Activated naive CD4-positive, alpha-beta T cell treated with anti-CD3 and anti-CD28 coated beads for 36 hours (primary cell): ENCODE results near the gene EIF4E2. TPM values are rescaled to one million over a fixed set of nuclear protein-coding genes. Genes with fewer than 3 reads are reported as not detected.

Experiments
- CTCF ChIA-PET: fragments of 350-600 bp; sonication (Branson Sonifier 250); formaldehyde crosslinking; loops from one replicate; lab custom pipeline; 2021; ENCODE audit warnings: antibody characterized with exemption; lab: Charles Lee
- DNase-seq: peaks from one replicate; pipeline ENCODE4 v3.0.0-alpha.2; 2020
- H3K27ac Mint-ChIP-seq: one replicate; pipeline ENCODE4 v1.8.0; 2021; ENCODE audit warnings: mild to moderate bottlenecking, mixed read lengths
- H3K27me3 Mint-ChIP-seq: one replicate; pipeline ENCODE4 v1.8.0; 2021; ENCODE audit warnings: low read depth, mixed read lengths
- H3K36me3 Mint-ChIP-seq: one replicate; pipeline ENCODE4 v1.8.0; 2021; ENCODE audit warnings: low read depth, mixed read lengths
- H3K4me1 Mint-ChIP-seq: one replicate; pipeline ENCODE4 v1.8.0; 2021; ENCODE audit warnings: low read depth, mixed read lengths
- H3K4me3 Mint-ChIP-seq: one replicate; pipeline ENCODE4 v1.8.0; 2021; ENCODE audit warnings: mild to moderate bottlenecking, moderate library complexity, mixed read lengths
- H3K9me3 Mint-ChIP-seq: one replicate; pipeline ENCODE4 v1.8.0; 2021; ENCODE audit warnings: mixed read lengths
- intact Hi-C: fragments of 100-400 bp; cut with micrococcal nuclease; formaldehyde crosslinking; loops from one replicate; pipeline ENCODE4 v1.15.1; 2023
- total RNA-seq, 2 experiments: library from RNA; stranded (reverse); gene quantifications; one replicate each; pipeline ENCODE4 v1.2.3, GENCODE V29; 2021

EIF4E2 gene
- total RNA-seq, 2 experiments from 2014 or later: 46.6 to 54.1 TPM

DNA sequence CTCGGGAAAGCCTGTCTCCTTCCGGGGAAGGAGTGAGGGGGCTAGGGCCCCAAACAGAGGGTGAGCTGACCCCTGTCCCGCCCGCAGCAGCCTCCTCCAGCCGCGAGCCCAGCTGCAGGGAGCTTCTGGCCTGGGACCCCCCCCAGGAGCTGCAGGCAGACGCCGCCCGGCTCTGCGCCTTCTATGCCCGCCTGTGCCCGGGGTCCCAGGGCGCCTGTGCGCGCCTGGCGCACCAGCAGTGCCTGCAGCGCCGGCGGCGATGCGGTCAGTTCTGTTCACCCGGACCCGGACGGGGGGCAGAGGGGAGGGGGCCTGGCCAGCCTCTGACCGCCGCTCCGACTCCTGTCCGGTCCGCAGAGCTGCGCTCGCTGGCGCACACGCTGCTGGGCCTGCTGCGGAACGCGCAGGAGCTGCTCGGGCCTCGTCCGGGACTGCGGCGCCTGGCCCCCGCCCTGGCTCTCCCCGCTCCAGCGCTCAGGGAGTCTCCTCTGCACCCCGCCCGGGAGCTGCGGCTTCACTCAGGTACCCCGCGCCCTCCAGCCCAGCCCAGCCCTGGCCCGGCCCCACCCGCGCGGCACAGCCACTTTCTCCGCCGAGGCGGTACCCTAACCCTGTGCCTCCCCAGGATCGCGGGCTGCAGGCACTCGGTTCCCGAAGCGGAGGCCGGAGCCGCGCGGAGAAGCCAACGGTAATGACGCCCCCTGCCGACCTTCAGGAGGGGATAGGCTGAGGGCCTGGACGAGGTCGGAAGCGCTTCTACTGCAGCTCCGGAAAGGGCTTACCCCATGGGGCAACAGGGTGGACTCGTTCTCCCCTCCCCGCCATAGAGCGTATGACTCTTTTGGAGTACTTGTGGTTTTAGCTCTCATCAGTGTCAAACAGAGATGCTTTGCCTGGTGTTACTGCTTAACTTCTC lies 26.5 kb upstream of the EIF4E2 start:
- peak; percentile 53 for DNase-seq
- Mint-ChIP-seq H3K36me3 (no peaks in the 10 kb centered on the region), H3K4me3 (no peak overlapping the region), H3K27me3 (peaks cover 46% of the 10 kb centered on the region), H3K27ac (no peak overlapping the region), H3K4me1 (peaks cover 20% of the 10 kb centered on the region), H3K9me3 (no peaks in the 10 kb centered on the region)
- CTCF ChIA-PET: interaction anchor here (0.6 to 5.5 kb wide), 6 partner anchors 7 to 132 kb away, joined by 3 to 27 read pairs (median 3); no protein-coding TSS in a partner anchor
- intact Hi-C loops: loop anchor here (10.0 kb wide), 2 partner anchors 179 to 599 kb away; partner anchors contain the start of gene NPPC

- Mint-ChIP-seq H3K9me3 (no peaks in the 10 kb centered on the region), H3K4me3 (no peak overlapping the region), H3K27me3 (peaks cover 47% of the 10 kb centered on the region), H3K4me1 (peaks cover 21% of the 10 kb centered on the region), H3K36me3 (no peaks in the 10 kb centered on the region), H3K27ac (no peak overlapping the region)
- CTCF ChIA-PET: interaction anchor here (1.3 to 5.5 kb wide), 2 partner anchors 78 to 81 kb away, joined by 3 to 27 read pairs; no protein-coding TSS in a partner anchor
- intact Hi-C loops: loop anchor here (10.0 kb wide), 2 partner anchors 180 to 600 kb away; partner anchors contain the start of gene NPPC
- no peak for DNase-seq
Measured at GRCh38 chr2:232524771-232525170, 25.7 kb upstream of the EIF4E2 start.

- intact Hi-C loops: loop anchor here (10.0 kb wide), 2 partner anchors 180 to 600 kb away; partner anchors contain the start of gene NPPC
- peaks cover 46% of the 10 kb centered on the region for H3K27me3 Mint-ChIP-seq
Measured at GRCh38 chr2:232525199-232525598, 25.3 kb upstream of the EIF4E2 start.

DNA sequence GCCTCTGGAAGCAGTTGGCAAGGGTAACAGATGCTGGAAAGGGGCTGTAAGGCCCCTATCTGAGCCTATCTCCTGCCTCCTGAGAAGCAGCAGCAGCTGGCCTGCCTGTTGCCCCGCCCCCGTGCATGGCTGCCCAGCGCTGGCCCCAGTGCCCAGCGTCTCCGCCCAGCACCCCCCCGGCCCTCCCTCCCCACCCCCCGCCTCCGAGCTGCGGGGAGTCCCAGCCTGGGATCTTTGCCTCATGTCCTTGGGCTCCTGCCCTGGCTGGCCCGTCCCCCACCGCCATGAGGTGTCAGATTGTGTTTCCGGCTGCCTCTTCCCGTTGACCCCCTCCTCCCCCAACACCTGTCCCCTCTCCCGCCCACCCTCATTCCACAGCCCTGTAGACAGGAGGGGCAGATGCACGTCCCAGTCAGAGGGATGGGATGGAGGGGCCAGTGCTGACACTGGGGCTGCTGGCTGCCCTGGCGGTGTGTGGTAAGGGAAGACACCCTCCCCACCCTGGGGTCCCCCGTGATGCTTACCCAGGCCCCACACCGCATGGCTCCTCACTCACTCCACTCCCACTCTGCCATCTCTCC lies 24.6 kb upstream of the EIF4E2 start, which contains the start of gene CHRND:
TSS of gene CHRND (plus strand) at position 370 of the 581 bp plus-strand sequence. CDS start at position 426, 56 bp downstream.
- Mint-ChIP-seq H3K36me3 (no peaks in the 10 kb centered on the region), H3K27ac (no peak within 1 kb of the TSS), H3K27me3 (peaks cover 42% of the 10 kb centered on the region), H3K9me3 (no peaks in the 10 kb centered on the region), H3K4me3 (no peak within 1 kb of the TSS), H3K4me1 (peaks cover 21% of the 10 kb centered on the region)
- DNase-seq: no peak
- intact Hi-C loops: loop anchor here (10.0 kb wide), 2 partner anchors 181 to 601 kb away; partner anchors contain the start of gene NPPC
- CTCF ChIA-PET: interaction anchor here (1.1 kb wide), 1 partner anchor 87 kb away, joined by 5 read pairs; no protein-coding TSS in a partner anchor

More at GRCh38 chr2:232525199-232525598, 25.3 kb upstream of the EIF4E2 start:
- CTCF ChIA-PET: no interaction called here
- H3K4me3 Mint-ChIP-seq: no peak overlapping the region
- H3K36me3 Mint-ChIP-seq: no peaks in the 10 kb centered on the region
- no peak for DNase-seq
- peaks cover 21% of the 10 kb centered on the region for H3K4me1 Mint-ChIP-seq
- H3K9me3 Mint-ChIP-seq: no peaks in the 10 kb centered on the region
- H3K27ac Mint-ChIP-seq: no peak overlapping the region

- intact Hi-C loops: loop anchor here (10.0 kb wide), 2 partner anchors 182 to 602 kb away; partner anchors contain the start of gene NPPC
- Mint-ChIP-seq H3K9me3 (no peaks in the 10 kb centered on the region), H3K27ac (no peak overlapping the region), H3K27me3 (peaks cover 38% of the 10 kb centered on the region), H3K36me3 (no peaks in the 10 kb centered on the region), H3K4me1 (peaks cover 20% of the 10 kb centered on the region), H3K4me3 (no peak overlapping the region)
- CTCF ChIA-PET: interaction anchor here (1.1 kb wide), 1 partner anchor 87 kb away, joined by 5 read pairs; no protein-coding TSS in a partner anchor
- DNase-seq: no peak
Measured at GRCh38 chr2:232526372-232526941, 24.0 kb upstream of the EIF4E2 start.

DNA sequence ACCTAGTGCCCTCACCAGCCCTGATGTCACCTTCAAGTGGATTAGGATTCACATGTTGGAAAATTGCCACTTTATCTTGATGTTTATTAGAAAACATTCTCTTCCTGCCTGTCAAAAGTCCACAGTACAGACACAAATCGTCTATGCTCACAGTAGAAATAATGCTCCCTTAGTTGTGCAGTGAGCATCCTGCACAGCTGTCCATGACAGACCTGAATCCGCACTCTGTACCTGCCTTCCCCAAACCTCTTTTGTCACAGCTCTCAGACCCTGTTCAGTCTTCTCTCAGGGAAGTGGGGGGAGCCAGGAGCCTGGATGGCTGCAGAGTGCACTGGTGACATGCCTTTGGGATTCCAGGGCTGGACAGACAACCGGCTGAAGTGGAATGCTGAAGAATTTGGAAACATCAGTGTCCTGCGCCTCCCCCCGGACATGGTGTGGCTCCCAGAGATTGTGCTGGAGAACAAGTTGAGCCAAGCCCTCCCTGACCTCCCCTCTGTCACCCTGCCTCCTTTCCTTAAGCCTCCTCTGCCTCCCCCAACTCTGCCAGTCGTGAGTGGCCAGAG lies 22.5 kb upstream of the EIF4E2 start:
- H3K27ac Mint-ChIP-seq: no peak overlapping the region
- DNase-seq: no peak
- no peaks in the 10 kb centered on the region for H3K9me3 Mint-ChIP-seq
- CTCF ChIA-PET: no interaction called here
- intact Hi-C loops: loop anchor here (10.0 kb wide), 2 partner anchors 183 to 603 kb away; partner anchors contain the start of gene NPPC
- no peaks in the 10 kb centered on the region for H3K36me3 Mint-ChIP-seq
- H3K27me3 Mint-ChIP-seq: peaks cover 33% of the 10 kb centered on the region
- peaks cover 15% of the 10 kb centered on the region for H3K4me1 Mint-ChIP-seq
- H3K4me3 Mint-ChIP-seq: no peak overlapping the region

DNA sequence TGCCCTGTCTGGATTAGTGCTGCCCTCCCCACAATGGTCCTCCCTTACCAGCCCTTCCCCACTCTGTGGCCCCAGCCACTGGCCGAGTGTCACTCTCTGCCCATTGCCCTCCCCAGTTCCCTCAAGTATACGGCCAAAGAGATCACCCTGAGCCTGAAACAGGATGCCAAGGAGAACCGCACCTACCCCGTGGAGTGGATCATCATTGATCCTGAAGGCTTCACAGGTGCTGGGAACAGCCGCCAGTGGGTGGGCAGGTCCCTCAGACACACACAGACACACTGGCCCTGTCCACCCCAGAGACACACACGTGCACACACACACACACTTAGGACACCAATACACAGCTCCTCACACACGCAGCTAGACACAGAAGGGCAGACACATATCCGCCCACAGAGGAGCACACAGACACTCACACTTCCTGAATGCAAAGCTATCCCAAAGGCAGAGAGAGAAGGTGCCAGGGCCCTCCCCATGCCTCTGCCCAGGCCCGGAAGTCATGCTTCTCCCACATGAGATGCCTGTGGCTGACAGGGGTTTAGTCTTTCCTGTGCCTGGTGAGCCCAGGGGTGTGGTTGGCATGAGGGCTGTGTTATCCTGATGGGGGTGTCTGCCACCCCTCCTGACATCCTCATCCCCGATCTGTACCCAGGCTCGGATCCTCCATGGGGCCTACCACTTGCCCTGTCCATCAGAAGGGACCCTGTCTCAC lies 21.6 kb upstream of the EIF4E2 start:
- H3K4me1 Mint-ChIP-seq: peaks cover 10% of the 10 kb centered on the region
- no peaks in the 10 kb centered on the region for H3K36me3 Mint-ChIP-seq
- peaks cover 30% of the 10 kb centered on the region for H3K27me3 Mint-ChIP-seq
- no peak overlapping the region for H3K4me3 Mint-ChIP-seq
- H3K9me3 Mint-ChIP-seq: no peaks in the 10 kb centered on the region
- peak; percentile 20 for DNase-seq
- CTCF ChIA-PET: no interaction called here
- intact Hi-C loops: loop anchor here (10.0 kb wide), 2 partner anchors 184 to 604 kb away; partner anchors contain the start of gene NPPC
- no peak overlapping the region for H3K27ac Mint-ChIP-seq

- Mint-ChIP-seq H3K27me3 (peaks cover 24% of the 10 kb centered on the region), H3K4me1 (peaks cover 8% of the 10 kb centered on the region), H3K9me3 (no peaks in the 10 kb centered on the region), H3K36me3 (no peaks in the 10 kb centered on the region), H3K4me3 (no peak overlapping the region), H3K27ac (no peak overlapping the region)
- intact Hi-C loops: loop anchor here (10.0 kb wide), 2 partner anchors 185 to 605 kb away; partner anchors contain the start of gene NPPC
- no peak for DNase-seq
- CTCF ChIA-PET: no interaction called here
Measured at GRCh38 chr2:232529806-232530547, 20.5 kb upstream of the EIF4E2 start.

DNA sequence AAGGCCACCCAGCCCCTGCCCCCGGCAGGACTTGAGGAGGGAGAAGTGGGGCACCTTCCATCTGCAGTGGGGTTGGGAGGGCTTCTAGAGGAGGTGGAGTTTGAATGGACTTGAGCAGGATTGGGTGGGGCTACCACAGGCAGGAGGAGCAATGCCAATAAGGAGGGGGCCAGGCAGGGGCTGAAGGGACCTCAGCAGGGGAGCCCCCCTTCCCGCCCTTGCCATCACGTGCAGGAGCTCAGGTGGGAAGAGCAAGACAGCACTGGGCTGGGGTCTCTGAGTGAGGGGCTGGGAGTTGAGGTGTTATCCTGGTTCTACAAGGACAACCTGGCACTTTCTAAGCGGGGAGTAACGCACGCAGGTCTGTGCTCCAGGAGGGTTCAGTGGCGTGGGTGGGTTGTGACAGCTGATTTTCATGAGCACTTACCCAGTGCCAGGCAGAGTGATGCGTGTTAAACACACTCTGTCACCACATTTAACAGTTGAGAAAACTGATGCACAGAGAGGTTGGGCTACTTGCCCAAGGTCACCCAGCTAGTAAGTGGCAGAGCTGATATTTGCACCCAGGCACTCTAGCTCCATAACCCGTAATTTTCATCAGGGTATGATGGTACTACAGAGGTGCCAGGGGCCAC lies 19.7 kb upstream of the EIF4E2 start:
- Mint-ChIP-seq H3K36me3 (no peaks in the 10 kb centered on the region), H3K27ac (no peak overlapping the region), H3K4me3 (no peak overlapping the region), H3K9me3 (no peaks in the 10 kb centered on the region), H3K27me3 (peaks cover 22% of the 10 kb centered on the region), H3K4me1 (peaks cover 8% of the 10 kb centered on the region)
- CTCF ChIA-PET: no interaction called here
- DNase-seq: no peak
- intact Hi-C loops: no loop called here

DNA sequence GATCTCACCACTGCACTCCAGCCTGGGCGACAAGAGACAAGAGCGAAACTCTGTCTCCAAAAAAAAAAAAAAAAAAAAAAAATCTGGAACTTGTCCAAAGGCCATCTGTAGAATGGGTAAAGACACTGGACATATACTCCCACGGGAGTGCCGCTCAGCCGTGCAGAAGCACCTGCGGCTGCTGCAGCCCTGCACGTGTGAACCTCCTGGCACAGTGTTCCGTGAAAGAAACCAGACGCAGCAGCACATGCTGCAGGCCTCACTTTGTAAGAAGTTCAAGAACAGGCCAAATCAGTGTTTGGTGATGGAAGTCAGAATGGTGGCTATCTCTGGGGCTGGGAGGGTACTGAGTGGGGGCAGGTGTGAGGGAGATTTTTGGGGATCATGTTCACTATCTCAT lies 18.1 kb upstream of the EIF4E2 start:
- Mint-ChIP-seq H3K27ac (no peak overlapping the region), H3K36me3 (no peaks in the 10 kb centered on the region), H3K9me3 (no peaks in the 10 kb centered on the region), H3K27me3 (peaks cover 18% of the 10 kb centered on the region), H3K4me3 (no peak overlapping the region), H3K4me1 (peaks cover 8% of the 10 kb centered on the region)
- CTCF ChIA-PET: no interaction called here
- intact Hi-C loops: no loop called here
- no peak for DNase-seq
